Mesothelial cell of epicardium (in vitro differentiated cells): Measurements from ENCODE around the gene OR13C8. TPM values are rescaled to one million over a fixed set of nuclear protein-coding genes. Genes with fewer than 3 reads are reported as not detected.

Experiments used
- DNase-seq, 2 experiments: peaks; one replicate each; pipeline ENCODE4 v3.0.0; 2021; ENCODE audit warnings: low spot score in 2 of 2; ENCODE audit not compliant: unreplicated experiment in 2 of 2
- H3K27ac Mint-ChIP-seq: 2 replicates; pipeline ENCODE4 v1.8.0; 2021; ENCODE audit warnings: mixed read lengths
- H3K27me3 Mint-ChIP-seq: 2 replicates; pipeline ENCODE4 v1.8.0; 2021; ENCODE audit warnings: low read depth, mixed read lengths
- H3K36me3 Mint-ChIP-seq: 2 replicates; pipeline ENCODE4 v1.8.0; 2021; ENCODE audit warnings: mixed read lengths
- H3K4me1 Mint-ChIP-seq: 2 replicates; pipeline ENCODE4 v1.8.0; 2021; ENCODE audit warnings: mixed read lengths
- H3K4me3 Mint-ChIP-seq: 2 replicates; pipeline ENCODE4 v1.8.0; 2021; ENCODE audit warnings: mild to moderate bottlenecking, moderate library complexity, mixed read lengths
- H3K9me3 Mint-ChIP-seq: 2 replicates; pipeline ENCODE4 v1.8.0; 2021; ENCODE audit warnings: mixed read lengths
- CTCF ChIP-seq: fragments of 200-600 bp; sonication (generic); IDR thresholded peaks from one replicate; pipeline ENCODE4 v1.5.0; 2021; ENCODE audit warnings: antibody characterized with exemption; ENCODE audit not compliant: unreplicated experiment
- total RNA-seq: library from RNA; stranded (reverse); gene quantifications from 3 replicates; pipeline ENCODE4 v1.2.1, GENCODE V29; 2021

Gene OR13C8
- total RNA-seq, 1 donor from 2014 or later, result not detected

DNA sequence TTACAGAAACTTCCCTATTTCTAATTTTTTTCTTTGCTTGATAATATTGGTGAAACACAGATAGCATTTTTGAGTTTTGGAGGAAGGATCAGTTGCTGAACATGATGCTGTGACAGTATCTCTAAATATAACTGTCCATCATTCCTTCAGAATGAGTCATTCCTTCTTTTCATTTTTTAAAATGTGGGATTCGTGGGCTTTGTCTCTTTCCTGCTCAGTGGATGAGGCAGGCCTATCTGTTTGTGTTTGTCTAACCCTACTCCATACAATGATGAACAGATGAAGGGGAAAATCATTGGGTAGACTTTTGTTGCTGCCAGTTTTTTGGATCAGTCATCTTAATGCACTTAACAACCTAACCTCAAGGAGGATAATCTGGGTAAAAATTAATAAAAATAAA, 15.7 kb upstream of the OR13C8 start:
- H3K4me1 Mint-ChIP-seq, result no peaks in the 10 kb centered on the region
- H3K36me3 Mint-ChIP-seq, result no peaks in the 10 kb centered on the region
- H3K9me3 Mint-ChIP-seq, result peaks cover 18% of the 10 kb centered on the region
- no peaks in the 10 kb centered on the region for H3K27me3 Mint-ChIP-seq
- no peak for DNase-seq
- TF ChIP-seq CTCF, result no peak
- H3K4me3 Mint-ChIP-seq, result no peak overlapping the region
- no peak overlapping the region for H3K27ac Mint-ChIP-seq

- peaks cover 3% of the 10 kb centered on the region for H3K36me3 Mint-ChIP-seq
- no peaks in the 10 kb centered on the region for H3K4me1 Mint-ChIP-seq
- peaks cover 33% of the 10 kb centered on the region for H3K9me3 Mint-ChIP-seq
- no peak for DNase-seq
- H3K27ac Mint-ChIP-seq, result no peak overlapping the region
- no peaks in the 10 kb centered on the region for H3K27me3 Mint-ChIP-seq
- TF ChIP-seq CTCF, result no peak
- H3K4me3 Mint-ChIP-seq, result no peak overlapping the region
Observed at GRCh38 chr9:104555521-104555920, 13.4 kb upstream of the OR13C8 start.

DNA sequence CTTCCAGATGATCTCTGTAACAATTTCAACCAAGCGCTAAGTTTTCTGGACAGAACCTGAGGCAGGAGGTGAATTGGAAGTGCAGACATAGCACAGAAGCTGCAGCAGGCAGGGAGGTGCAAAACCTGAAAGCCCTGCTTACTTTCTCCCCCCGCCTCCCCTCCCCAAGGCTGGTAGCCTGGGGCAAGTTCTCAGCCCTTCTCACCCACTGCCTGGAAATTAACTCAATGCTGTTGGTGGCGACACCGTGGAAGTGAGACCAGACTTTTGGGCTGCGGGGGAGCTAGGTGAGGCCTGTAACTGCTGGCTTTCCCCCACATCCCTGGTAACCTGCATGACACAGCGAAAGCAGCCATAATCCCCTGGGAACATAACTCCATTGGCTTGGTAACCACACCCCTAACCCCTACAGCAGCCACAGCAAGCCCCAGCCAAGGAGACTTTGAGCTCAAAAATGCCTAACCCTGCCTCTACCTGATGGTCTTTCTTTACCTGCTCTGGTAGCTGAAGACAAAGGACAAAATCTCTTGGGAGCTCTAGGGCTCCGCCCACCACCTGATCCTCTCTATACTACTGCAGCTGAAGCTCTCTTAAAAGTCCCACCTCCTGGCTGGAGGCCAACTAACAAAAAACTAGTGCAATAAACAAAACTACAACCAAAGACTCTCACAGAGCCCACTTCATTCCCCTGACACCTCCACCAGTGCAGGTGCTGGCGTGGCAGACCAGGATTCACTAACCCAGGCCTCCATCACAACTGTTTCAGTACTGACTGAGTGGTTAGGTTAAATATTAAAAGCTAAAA, 11.9 kb upstream of the OR13C8 start:
- Mint-ChIP-seq H3K27ac (no peak overlapping the region), H3K4me3 (no peak overlapping the region), H3K36me3 (peaks cover 3% of the 10 kb centered on the region), H3K9me3 (peaks cover 33% of the 10 kb centered on the region), H3K4me1 (no peaks in the 10 kb centered on the region), H3K27me3 (no peaks in the 10 kb centered on the region)
- no peak for DNase-seq
- no peak for TF ChIP-seq CTCF

DNA sequence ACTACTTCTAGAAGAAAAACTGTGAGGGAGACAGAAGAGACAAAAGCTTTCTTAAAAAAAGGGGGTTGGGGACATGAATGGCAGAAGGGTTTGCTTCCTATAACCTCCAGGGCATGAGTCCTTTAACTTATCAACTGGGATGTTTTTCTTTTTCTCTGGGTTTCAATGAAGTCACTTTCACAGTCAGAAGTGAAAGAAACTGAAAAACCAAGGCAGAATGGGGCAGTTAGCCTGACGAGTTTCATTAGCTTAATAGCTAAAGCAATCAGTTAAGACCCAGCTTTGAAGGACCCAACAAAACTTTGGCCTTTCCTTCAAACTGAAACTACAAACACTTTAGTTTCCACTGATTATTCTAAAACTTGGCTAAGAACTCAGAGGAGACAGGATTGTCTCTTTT, 4.6 kb upstream of the OR13C8 start:
- no peaks in the 10 kb centered on the region for H3K36me3 Mint-ChIP-seq
- no peak for TF ChIP-seq CTCF
- peaks cover 8% of the 10 kb centered on the region for H3K9me3 Mint-ChIP-seq
- H3K4me1 Mint-ChIP-seq, result no peaks in the 10 kb centered on the region
- no peaks in the 10 kb centered on the region for H3K27me3 Mint-ChIP-seq
- H3K4me3 Mint-ChIP-seq, result no peak overlapping the region
- DNase-seq, result no peak
- no peak overlapping the region for H3K27ac Mint-ChIP-seq

- no peak overlapping the region for H3K27ac Mint-ChIP-seq
- H3K36me3 Mint-ChIP-seq, result no peaks in the 10 kb centered on the region
- DNase-seq, result no peak
- H3K9me3 Mint-ChIP-seq, result peaks cover 32% of the 10 kb centered on the region
- no peaks in the 10 kb centered on the region for H3K27me3 Mint-ChIP-seq
- no peak overlapping the region for H3K4me3 Mint-ChIP-seq
- no peaks in the 10 kb centered on the region for H3K4me1 Mint-ChIP-seq
- no peak for TF ChIP-seq CTCF
Observed at GRCh38 chr9:104572612-104573011, 3.6 kb downstream of the OR13C8 start.

DNA sequence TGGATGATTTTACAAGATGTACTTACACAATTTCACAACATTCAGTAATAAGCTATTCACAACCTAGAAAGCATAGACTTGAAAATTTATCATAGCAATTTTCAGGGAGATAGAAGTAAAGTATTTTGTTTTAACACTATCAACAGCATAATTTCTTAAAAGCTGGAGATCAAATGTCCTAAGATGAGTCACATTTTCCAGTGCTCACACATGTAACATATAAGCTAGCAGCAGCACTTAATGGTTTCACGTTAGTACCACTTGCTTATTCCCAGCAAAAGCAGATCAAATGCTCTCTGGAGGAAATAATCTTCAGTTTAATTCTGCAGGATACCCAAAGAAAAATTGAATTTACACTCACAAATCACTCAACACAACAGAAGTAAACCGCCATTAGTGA, 6.5 kb downstream of the OR13C8 start:
- Mint-ChIP-seq H3K4me3 (no peak overlapping the region), H3K27ac (no peak overlapping the region), H3K4me1 (no peaks in the 10 kb centered on the region), H3K9me3 (peaks cover 28% of the 10 kb centered on the region), H3K36me3 (no peaks in the 10 kb centered on the region), H3K27me3 (no peaks in the 10 kb centered on the region)
- no peak for DNase-seq
- no peak for TF ChIP-seq CTCF
